ENCODE data around the gene C1orf35.

- TF ChIP-seq, protein P1, sequence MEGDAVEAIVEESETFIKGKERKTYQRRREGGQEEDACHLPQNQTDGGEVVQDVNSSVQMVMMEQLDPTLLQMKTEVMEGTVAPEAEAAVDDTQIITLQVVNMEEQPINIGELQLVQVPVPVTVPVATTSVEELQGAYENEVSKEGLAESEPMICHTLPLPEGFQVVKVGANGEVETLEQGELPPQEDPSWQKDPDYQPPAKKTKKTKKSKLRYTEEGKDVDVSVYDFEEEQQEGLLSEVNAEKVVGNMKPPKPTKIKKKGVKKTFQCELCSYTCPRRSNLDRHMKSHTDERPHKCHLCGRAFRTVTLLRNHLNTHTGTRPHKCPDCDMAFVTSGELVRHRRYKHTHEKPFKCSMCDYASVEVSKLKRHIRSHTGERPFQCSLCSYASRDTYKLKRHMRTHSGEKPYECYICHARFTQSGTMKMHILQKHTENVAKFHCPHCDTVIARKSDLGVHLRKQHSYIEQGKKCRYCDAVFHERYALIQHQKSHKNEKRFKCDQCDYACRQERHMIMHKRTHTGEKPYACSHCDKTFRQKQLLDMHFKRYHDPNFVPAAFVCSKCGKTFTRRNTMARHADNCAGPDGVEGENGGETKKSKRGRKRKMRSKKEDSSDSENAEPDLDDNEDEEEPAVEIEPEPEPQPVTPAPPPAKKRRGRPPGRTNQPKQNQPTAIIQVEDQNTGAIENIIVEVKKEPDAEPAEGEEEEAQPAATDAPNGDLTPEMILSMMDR (IDR thresholded peaks at IDR 0.05): no peak
- TF ChIP-seq POLR2AphosphoS5 (IDR thresholded peaks at IDR 0.05; ENCODE audit: insufficient read depth in 1 of 2, low read depth in 1 of 2) (no peak), POLR2A (IDR thresholded peaks at IDR 0.05) (no peak)
Observed at GRCh38 chr1:228079013-228079412, 24.1 kb downstream of the C1orf35 start.
